Gastrocnemius medialis (tissue), 4 donors: ENCODE measurements around the gene OPRM1.

Source experiments
- CTCF ChIP-seq, 5 experiments: fragments of 450-650 bp in 3 of 5; fragments of 200-600 bp in 2 of 5; sonication (generic) in 2 of 5; IDR thresholded peaks in 4 of 5; conservative IDR thresholded peaks in 1 of 5; 1 replicate in 4 of 5; 2 replicates in 1 of 5; pipeline ENCODE4 v1.5.1; 2016 to 2019; ENCODE audit warnings: antibody characterized with exemption in 5 of 5, mild to moderate bottlenecking in 3 of 5, moderate library complexity in 3 of 5
- POLR2A ChIP-seq, 2 donors: fragments of 450-650 bp; IDR thresholded peaks; one replicate each; pipeline ENCODE4 v1.6.1; 2017; ENCODE audit warnings: antibody characterized with exemption in 2 of 2, mild to moderate bottlenecking in 2 of 2, moderate library complexity in 2 of 2

GRCh38 chr6:154117485-154117884 lies 78.4 kb downstream of the OPRM1 start:
- TF ChIP-seq CTCF (IDR thresholded peaks at IDR 0.05 in 4 of 5, conservative IDR thresholded peaks at IDR 0.05 in 1 of 5) (no peak), POLR2A (IDR thresholded peaks at IDR 0.05) (no peak)
